ENCODE measurements around the gene CPT1C.
"Not testable (repeated sequence)": the region's sequence is repeated elsewhere in the genome, so short reads cannot be mapped to it uniquely, and the experiment has no call there.

The CPT1C gene

DNA sequence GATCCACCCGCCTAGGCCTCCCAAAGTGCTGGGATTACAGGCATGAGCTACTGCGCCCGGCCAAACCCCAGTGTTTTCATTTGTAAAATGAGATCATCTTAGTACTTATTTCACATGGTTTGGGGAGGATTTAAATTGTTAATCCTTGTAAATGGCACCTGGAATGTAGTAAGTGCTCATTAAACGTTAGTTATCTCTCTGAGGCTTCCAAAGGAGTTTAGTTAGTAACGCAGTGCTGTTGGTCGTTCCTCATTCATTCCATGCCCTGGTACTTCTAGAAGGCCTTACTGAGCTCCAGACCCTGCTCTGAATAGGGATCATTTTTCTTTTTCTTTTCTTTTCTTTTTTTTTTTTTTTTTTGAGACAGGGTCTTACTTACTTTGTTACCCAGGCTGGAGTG is 5.2 kb downstream of the CPT1C start:
- no peak overlapping the region for H3K27ac ChIP-seq
- no peak for DNase-seq (ENCODE audit: low read depth, low spot score)

DNA sequence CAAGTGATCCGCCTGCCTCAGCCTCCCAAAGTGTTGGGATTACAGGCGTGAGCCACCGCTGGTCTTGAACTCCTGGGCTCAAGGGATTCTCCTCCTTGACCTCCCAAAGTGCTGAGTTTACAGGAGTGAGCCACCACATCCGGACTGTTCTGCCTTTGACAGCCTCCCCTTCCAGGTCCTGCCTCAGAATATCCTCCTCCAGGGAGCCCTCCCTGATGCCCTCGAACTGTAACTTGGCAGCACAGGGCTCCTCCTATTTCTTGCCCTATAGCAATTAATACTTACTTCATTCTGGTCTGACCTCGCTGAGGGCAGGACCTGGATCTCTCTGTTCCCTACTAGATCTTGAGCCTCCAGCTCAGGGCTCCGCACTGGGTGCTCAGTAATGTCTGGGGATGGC is 5.9 kb downstream of the CPT1C start:
- no peak for DNase-seq (ENCODE audit: low read depth, low spot score)

DNA sequence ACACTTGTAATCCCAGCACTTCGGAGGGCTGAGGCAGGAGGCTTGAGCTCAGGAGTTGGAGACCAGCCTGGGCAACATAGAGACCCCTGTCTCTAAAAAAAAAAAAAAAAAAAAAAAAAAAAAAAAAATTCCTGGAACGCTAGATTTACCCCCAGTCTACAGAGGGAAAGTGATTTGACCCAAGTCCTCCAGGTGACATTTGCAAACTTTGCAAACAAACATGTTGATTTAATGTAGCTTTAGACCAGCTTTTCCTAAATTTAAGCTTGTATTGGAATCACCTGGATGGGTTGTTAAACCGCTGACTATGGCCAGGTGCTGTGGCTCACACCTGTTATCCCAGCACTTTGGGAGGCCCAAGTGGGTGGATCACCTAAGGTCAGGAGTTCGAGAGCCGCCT is 8.4 kb downstream of the CPT1C start:
- no peak overlapping the region for H3K27ac ChIP-seq
- no peak for DNase-seq (ENCODE audit: low read depth, low spot score)

More for the DNA sequence above, 5.9 kb downstream of the CPT1C start:
- H3K27ac ChIP-seq = no peak overlapping the region

DNA sequence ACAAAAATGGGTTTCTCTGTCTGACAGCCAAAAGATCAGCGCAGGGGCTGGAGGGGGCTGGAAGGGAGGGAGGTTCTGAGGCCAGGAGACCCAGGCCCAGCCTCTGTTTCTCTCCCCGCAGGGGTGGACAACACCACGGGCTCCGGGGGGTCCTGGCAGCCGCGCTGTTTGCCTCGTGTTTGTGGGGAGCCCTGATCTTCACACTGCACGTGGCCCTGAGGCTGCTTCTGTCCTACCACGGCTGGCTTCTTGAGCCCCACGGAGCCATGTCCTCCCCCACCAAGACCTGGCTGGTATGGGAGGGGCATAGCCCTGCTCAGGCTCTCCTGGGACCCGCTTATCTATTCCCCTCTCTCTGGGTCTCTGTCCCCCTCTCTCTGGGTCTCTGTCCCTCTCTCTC is 9.6 kb downstream of the CPT1C start:
- no peak overlapping the region for H3K27ac ChIP-seq
- no peak for DNase-seq (ENCODE audit: low read depth, low spot score)

DNA sequence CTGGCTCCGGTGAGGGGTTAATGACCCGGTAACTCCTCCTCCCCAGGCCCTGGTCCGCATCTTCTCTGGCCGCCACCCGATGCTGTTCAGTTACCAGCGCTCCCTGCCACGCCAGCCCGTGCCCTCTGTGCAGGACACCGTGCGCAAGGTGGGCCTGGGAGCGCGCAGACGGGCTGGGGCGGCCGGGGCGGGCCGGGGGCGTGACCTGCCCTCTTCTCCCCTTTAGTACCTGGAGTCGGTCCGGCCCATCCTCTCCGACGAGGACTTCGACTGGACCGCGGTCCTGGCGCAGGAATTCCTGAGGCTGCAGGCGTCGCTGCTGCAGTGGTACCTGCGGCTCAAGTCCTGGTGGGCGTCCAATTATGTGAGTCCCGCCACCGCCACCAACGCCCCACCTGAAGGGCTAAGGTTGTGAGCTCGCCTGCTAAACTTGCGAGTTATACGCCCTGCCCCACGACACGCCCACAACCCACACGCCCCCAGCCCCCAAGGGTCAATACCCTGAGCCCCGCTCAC is 10.4 kb downstream of the CPT1C start:
- DNase-seq (ENCODE audit: low read depth, low spot score) = no peak
- H3K27ac ChIP-seq = no peak overlapping the region

DNA sequence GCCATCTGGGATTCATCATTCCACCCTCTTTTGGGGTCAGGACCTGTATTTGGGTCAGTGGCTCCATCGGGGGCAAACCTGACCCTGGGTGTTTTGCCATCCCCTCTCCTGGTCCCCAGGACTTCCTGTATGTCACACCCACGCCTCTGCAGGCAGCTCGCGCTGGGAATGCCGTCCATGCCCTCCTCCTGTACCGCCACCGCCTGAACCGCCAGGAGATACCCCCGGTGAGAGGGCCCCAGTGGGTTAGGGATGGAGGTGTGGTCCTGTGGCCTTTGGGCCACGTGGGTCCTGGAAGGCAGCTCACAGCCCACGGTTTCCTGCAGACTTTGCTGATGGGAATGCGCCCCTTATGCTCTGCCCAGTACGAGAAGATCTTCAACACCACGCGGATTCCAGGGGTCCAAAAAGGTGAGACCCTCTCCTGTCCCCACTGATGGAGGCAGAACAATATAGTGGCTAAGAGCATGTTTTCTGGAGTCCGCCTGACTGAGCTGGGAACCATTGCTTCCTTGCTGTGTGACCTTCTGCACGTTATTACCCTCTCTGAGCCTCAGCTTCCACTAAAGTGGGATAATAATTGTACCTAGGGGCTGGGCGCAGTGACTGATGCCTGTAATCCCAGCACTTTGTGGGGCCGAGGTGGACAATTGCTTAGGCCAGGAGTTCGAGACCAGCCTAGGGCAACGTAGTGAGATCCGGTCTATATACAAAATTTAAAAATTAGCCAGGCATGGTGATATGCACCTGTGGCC is 14.1 kb downstream of the CPT1C start:
- H3K27ac ChIP-seq = no peak overlapping the region
- no peak for DNase-seq (ENCODE audit: low read depth, low spot score)

DNA sequence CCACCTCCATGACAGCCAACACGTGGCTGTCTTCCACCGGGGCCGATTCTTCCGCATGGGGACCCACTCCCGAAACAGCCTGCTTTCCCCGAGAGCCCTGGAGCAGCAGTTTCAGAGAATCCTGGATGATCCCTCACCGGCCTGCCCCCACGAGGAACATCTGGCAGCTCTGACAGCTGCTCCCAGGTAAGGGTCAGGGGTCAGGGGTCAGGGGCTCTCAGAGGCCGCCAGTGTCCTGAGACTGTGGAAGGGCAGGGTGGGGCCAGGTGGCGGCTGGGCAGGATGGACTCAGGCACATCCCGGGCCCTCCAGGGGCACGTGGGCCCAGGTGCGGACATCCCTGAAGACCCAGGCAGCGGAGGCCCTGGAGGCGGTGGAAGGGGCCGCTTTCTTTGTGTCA is 15.0 kb downstream of the CPT1C start:
- DNase-seq (ENCODE audit: low read depth, low spot score) = no peak

DNA sequence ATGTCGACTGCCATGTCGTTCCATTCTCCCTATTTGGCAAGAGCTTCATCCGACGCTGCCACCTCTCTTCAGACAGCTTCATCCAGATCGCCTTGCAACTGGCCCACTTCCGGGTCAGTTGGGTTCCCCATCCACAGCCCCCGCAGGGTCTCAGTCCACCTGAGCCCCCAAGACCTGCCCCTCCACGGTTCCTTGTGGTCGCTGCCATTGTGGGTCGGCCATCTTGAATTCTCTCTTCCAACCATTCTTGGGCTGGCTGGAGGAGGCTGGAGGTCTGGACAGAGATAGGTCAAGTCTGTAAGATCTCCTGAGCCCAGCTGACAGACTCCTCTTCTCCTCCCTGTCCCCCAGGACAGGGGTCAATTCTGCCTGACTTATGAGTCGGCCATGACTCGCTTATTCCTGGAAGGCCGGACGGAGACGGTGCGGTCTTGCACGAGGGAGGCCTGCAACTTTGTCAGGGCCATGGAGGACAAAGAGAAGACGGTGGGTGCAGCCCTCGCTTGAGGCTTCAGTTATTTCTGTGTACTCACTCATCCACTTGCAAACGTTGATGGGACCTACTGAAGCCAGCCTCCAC is 19.5 kb downstream of the CPT1C start:
- no peak for DNase-seq (ENCODE audit: low read depth, low spot score)
- H3K27ac ChIP-seq = no peak overlapping the region

More for the DNA sequence above, 15.0 kb downstream of the CPT1C start:
- no peak overlapping the region for H3K27ac ChIP-seq

DNA sequence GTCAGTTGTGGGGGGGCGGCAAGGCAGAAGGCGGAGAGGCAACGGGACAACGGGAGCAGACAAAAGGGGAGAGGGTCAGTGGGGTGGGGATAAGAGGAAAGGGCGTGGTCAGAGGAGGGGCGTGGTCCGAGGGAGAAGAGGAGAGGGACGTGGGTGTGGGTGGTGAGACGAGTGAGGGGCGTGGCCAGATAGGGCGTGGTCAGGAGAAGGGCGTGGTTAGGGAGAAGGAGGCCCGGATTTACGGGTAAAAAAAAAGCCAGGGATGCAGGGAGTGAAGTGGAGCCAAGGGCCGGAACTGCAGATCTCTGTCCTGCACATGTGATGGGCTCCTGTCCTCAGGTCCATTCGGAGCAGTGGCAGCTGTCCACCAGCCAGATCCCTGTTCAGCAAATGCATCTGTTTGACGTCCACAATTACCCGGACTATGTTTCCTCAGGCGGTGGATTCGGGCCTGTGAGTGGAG is 21.5 kb downstream of the CPT1C start:
- H3K27ac ChIP-seq = no peak overlapping the region
- DNase-seq (ENCODE audit: low read depth, low spot score) = no peak

DNA sequence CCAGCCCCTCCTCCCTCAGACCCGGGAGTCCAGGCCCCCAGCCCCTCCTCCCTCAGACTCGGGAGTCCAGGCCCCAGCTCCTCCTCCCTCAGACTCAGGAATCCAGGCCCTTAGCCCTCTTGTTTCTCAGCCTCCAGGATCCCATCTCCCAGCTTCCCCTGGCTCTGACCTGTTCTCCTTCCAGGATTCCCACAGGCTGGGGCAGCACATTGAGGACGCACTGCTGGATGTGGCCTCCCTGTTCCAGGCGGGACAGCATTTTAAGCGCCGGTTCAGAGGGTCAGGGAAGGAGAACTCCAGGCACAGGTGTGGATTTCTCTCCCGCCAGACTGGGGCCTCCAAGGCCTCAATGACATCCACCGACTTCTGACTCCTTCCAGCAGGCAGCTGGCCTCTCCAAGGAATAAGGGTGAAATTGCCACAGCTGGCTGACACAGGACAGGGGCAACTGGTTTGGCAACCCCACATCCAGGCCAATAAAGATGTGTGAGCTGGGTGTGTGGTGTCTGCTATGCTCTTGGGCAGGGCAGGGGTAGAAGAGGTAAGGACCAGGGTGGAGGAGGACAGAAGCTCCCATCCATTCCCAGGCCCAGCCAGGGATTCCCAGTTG is 22.4 kb downstream of the CPT1C start:
- H3K27ac ChIP-seq = no peak overlapping the region
- DNase-seq (ENCODE audit: low read depth, low spot score) = peak; percentile 26

DNA sequence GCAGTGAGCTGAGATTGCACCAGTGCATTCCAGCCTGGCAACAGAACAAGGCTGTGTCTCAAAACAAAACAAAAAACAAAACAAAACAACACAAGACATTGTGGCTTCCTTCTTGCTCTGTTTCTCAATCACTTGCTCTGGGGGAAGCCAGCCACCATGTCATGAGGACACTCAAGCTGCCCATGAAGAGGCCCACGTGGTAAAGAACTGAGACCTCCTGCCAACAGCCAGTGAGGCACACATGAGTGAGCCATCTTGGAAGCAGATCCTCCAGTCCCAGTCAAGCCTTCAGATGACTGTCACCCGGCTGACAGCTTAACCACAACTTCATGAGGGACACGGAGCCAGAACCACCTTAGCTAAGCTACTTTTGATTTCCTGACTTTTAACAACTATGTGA is 25.2 kb downstream of the CPT1C start:
- DNase-seq (ENCODE audit: low read depth, low spot score) = no peak
- no peak overlapping the region for H3K27ac ChIP-seq

DNA sequence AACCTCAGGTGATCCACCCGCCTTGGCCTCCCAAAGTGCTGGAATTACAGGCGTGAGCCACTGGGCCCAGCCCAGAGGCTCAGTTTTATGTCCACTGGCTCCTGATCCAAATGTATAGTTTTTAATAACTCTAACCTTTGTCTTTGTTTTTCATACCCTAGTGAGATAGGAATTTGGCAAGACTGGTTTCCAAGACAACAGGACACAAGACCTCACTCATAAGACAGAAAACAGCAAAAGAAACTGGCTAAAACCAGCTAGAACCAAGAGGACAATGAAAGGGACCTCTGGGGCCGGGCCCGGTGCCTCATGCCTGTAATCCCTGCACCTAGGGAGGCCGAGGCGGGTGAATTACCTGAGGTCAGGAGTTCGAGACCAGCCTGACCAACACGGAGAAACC is 27.6 kb downstream of the CPT1C start:
- H3K27ac ChIP-seq = no peak overlapping the region
- no peak for DNase-seq (ENCODE audit: low read depth, low spot score)

DNA sequence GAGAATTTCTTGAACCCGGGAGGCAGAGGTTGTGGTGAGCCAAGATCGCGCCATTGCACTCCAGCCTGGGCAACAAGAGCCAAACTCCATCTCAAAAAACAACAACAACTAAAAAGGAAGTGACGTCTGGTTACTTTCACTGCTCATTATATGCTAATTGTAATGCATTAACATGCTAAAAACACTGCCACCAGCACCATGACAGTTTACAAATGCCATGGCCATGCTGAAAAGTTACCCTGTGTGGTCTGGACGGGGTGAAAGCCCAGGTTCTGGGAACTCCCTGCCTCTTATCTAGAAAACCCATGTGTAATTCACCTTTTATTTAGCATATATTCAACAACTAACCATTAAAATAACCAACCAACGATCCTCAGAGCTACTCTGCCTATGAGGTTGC is 28.1 kb downstream of the CPT1C start:
- H3K27ac ChIP-seq = no peak overlapping the region
- DNase-seq (ENCODE audit: low read depth, low spot score) = no peak

DNA sequence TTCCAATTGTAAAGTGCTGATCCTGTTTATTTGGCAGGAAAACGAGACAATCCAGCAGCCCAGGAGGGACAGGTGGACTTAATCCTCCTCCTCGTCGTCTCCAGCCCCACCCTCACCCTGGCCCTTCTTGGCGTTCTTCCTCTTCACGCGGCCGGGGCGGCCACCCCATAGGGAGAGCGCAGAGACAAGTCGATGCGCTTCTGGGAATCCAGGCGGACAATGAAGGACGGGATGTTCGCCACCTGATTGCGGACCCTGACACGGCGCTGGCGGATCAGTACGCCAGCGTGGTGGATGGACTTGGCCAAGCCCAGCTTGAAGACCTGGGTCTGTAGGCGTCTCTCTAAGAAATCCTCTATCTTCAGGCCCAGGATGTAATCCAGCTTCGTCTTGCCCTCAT is 28.5 kb downstream of the CPT1C start:
- not testable (repeated sequence) for DNase-seq (ENCODE audit: low read depth, low spot score); H3K27ac ChIP-seq

DNA sequence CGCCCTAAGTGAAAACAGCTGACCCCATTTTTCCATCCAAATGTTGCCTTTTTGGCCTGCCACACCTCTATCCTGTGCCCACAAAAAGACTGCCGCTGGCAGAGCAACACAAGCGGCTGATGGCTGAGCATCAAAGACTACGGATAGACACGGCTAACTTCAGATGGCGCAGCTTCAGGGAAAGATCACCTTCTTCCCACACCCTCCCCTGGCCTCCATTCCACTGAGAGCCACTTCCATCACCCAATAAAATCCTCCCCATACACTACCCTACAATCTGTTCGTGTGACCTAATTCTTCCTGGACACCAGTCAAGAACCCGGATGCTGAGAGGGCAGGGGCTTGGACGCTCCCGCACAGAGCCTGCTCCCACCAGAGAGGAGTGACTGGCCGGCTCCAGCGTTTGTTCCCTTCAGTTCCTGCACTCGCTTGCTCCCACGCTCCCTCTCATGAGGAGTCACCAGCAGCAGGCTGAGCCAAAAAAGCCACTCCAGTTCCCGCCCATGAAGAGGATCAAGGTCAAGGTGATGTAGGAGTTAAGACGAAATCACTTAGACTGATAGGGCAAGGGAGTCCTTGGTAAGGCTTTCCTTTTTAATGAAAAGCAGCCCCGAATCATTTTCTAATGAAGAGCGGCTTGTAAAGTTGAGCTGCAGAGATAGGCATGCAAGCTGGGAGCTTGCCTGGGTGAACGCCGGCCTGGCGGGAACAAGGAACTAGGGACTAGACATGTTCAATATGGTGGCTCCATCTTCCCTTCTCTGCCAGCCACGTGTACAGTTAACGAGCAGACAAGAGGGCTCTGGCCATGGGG is 36.5 kb downstream of the CPT1C start:
- DNase-seq (ENCODE audit: low read depth, low spot score) = no peak
- no peak overlapping the region for H3K27ac ChIP-seq

DNA sequence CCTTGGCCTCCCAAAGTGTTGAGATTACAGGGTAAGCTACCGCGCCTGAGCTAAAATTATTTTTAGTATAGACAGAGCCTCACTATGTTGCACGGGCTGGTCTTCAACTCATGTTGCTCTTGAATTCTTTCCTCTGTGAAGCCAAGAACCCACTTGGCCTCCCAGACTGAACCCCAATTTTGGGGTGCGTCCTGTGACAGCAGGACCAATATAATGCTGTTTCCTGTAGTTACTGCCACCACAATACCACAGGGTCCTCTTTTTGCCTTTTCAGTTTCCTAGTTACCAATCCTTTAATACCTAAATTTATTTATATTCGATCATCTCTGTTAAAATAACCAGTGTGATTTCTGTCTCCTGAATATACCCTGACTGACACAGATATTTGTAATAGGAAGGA is 39.2 kb downstream of the CPT1C start:
- no peak overlapping the region for H3K27ac ChIP-seq
- no peak for DNase-seq (ENCODE audit: low read depth, low spot score)

DNA sequence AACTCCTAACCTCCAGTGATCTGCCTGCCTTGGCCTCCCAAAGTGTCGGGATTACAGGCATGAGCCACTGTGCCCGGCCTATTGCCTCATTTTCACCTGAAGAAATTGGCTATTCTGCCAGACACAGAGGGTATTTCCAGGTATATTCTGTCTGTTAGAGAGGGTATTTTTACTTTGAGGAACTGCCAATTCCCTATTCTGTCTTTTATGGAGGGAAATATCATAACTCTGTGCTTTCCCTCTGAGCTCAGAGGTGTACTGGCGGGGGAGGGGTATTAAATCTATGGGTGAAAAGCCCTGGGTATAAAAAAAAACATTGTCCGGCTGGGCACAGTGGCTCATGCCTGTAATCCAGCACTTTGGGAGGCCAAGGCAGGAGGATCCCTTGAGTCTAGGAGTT is 47.4 kb downstream of the CPT1C start:
- no peak overlapping the region for H3K27ac ChIP-seq
- no peak for DNase-seq (ENCODE audit: low read depth, low spot score)

DNA sequence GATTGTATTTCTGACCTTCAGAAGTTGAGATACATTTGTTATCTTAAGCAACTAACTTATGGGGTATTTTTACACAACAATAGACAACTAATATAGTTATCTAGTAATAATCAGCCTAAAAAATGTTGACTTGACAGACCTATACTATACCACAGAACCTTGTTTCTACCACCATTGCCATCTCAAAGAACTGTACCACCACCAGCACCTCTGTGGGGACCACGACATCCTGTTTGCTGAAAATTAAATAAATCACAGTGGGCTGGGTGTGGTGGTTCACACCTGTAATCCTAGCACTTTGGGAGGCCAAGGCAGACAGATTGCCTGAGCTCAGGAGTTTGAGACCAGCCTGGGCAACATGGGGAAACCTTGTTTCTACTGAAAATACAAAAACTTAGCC is 48.2 kb downstream of the CPT1C start:
- H3K27ac ChIP-seq = no peak overlapping the region
- DNase-seq (ENCODE audit: low read depth, low spot score) = no peak

DNA sequence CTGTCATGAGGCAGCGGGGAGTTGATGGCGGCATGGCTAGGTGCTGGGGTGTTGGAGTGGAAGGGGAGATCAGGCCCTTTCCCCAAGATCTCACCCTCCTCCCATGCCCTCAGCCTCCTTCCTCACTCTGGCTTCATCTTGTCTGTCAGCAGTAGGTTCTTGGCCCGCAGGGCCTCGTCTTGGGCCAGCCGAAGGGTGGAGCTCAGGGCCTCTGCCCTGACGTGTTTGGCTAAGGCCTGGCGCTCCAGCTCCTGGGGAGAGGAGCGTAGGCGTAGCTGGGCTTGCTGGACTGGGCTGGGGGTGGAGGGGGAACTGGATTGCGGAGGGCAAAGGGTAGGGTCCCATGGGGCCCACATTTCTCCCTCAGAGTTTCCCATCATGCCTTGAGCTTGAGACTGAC is 49.0 kb downstream of the CPT1C start:
- H3K27ac ChIP-seq = no peak overlapping the region
- DNase-seq (ENCODE audit: low read depth, low spot score) = no peak

DNA sequence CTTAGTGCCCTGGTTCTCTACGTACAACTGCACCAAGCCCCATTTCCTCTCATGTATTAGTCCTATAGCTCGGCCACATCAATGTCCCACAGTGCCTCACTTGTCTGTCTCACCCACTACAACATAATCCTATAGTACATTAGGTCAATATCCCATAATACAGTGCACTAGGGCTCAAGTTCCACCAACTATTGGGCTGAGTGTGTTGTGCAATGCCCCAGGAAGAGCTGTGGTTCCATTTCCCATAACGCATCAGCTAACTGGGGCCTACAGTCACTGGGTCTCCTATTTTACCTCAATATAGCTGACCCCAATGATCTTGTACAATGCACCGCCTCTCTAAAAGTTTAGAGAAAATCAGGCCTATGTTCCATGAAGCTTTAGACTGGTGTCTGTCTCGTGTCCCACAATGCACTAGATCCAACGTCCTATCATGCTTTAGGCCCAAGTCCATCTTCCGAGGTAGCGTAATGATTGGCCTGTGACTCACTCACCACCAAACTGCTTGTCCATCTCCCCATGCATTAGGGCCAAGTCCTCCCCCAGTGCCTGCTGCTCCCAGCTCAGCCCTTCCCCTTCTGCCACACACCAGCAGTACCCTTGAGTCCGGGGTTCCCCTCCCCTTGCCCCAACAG is 50.4 kb downstream of the CPT1C start:
- H3K27ac ChIP-seq = no peak overlapping the region
- no peak for DNase-seq (ENCODE audit: low read depth, low spot score)

All from epithelial cell of prostate (primary cell).